Measurements from ENCODE around the gene FN3K.

The FN3K gene

DNA sequence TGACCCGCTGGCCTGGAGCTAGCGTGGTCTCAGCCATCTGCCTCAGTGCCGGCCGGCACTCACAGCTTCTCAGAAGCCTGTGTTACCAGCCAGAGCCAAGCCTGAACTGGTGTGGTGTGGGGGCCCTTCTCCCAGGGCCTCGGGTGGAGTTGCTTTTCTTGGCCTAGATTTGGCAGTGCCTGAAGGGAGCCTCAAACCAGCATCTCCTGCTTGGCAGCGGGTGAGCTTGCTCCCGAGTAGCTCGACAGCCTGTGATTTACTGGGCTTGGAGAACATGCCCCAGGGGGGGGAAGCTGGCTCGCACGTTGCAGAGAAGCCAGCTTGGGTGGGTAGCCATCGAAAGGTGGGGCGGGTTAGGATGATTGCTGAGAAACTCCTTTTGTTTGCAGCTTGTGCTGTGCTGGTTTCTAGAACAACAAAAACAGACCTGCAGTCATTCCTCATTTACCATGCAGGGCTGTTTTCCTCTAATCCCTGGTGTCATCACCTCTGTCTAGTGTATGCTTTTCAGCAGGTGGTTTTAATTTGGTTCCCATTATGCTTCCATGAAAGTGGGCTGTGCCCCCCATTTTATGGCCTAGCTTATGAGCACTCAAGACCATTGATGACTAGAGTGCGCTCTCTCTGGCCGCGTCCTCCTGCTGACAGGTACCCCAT, 58.7 kb downstream of the FN3K start:
- peak in 9 of 58 donors; percentile 2 to 43 (median 9) for DNase-seq

- no peak for DNase-seq
Observed at GRCh38 chr17:82794781-82795482, 59.5 kb downstream of the FN3K start.

GRCh38 chr17:82795615-82796014, 60.2 kb downstream of the FN3K start:
- no peak for DNase-seq

GRCh38 chr17:82797061-82797460, 61.6 kb downstream of the FN3K start:
- no peak for DNase-seq

GRCh38 chr17:82798752-82799151, 63.3 kb downstream of the FN3K start:
- DNase-seq: no peak

- no peak for DNase-seq
Observed at GRCh38 chr17:82799591-82799990, 64.2 kb downstream of the FN3K start.

Data from anterior cingulate cortex (tissue), 58 donors.